ENCODE data around the gene DEFB124.

Gene DEFB124

DNA sequence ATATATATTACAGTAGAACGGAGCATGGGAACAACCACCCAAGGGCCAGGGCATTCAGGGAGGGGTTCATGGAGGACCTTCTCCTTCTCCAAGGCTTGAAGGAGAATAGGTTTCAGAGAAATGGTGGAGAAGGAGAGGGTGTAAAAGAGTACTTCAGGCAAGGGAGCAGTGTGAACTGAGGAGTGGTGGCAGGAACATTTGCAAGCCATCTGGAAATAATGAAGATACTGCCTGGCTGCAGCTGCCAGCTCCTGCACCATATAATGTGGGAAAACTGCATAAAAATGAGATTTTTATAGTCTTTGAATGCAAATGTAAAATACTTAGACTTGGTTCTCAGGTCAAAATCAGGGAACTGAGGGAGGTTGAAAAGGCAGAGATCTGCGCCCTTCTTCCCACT is 59.3 kb downstream of the DEFB124 start:
- DNase-seq, result no peak
